Neural cell (in vitro differentiated cells): ENCODE measurements around the gene LRFN3. TPM values are rescaled to one million over a fixed set of nuclear protein-coding genes. Genes with fewer than 3 reads are reported as not detected.

Source experiments
- H2AFZ ChIP-seq: fragments of 200-600, 300-800 bp; sonication (generic), shearing (Covaris generic); 2 replicates; pipeline ENCODE4 v1.6.0; 2014; ENCODE audit warnings: low read depth, mild to moderate bottlenecking, antibody characterized with exemption, low read length, moderate library complexity
- H3F3A ChIP-seq: fragments of 200-600 bp; shearing (Covaris generic); 2 replicates; pipeline ENCODE4 v1.6.1; 2016; ENCODE audit warnings: mild to moderate bottlenecking, moderate library complexity, mixed read lengths, antibody characterized with exemption, low read length; ENCODE audit not compliant: insufficient read depth, poor library complexity, severe bottlenecking
- H3K27ac ChIP-seq: fragments of 200-600, 300-800 bp; sonication (generic), shearing (Covaris generic); 2 replicates; pipeline ENCODE4 v1.5.1; 2014; ENCODE audit warnings: mild to moderate bottlenecking, low read length, moderate library complexity
- H3K27me3 ChIP-seq: fragments of 300-800, 200-600 bp; sonication (generic), shearing (Covaris generic); 2 replicates; pipeline ENCODE4 v1.6.0; 2014; ENCODE audit warnings: mild to moderate bottlenecking, low read depth, low read length, moderate library complexity; ENCODE audit not compliant: insufficient read depth
- H3K36me3 ChIP-seq: fragments of 300-800, 200-600 bp; sonication (generic), shearing (Covaris generic); 2 replicates; pipeline ENCODE4 v1.5.1; 2014; ENCODE audit warnings: mild to moderate bottlenecking, antibody characterized with exemption, low read length, moderate library complexity; ENCODE audit not compliant: insufficient read depth
- H3K4me2 ChIP-seq: fragments of 300-800, 200-600 bp; sonication (generic), shearing (Covaris generic); 2 replicates; pipeline ENCODE4 v1.6.0; 2014; ENCODE audit warnings: mild to moderate bottlenecking, low read length
- H3K4me3 ChIP-seq: fragments of 300-800, 200-600 bp; sonication (generic), shearing (Covaris generic); 2 replicates; pipeline ENCODE4 v1.5.1; 2014; ENCODE audit warnings: mild to moderate bottlenecking, low read length, moderate library complexity
- H3K79me2 ChIP-seq: fragments of 200-600 bp; shearing (Covaris generic); replicated peaks from 2 replicates; pipeline ENCODE4 v1.6.0; 2014; ENCODE audit warnings: mild to moderate bottlenecking, low read length, moderate library complexity; ENCODE audit not compliant: insufficient read depth
- H3K9ac ChIP-seq: fragments of 300-800, 200-600 bp; sonication (generic), shearing (Covaris generic); 2 replicates; pipeline ENCODE4 v1.6.1; 2016; ENCODE audit warnings: mild to moderate bottlenecking, low read length, mixed read lengths
- H3K9me2 ChIP-seq: fragments of 200-600 bp; shearing (Covaris generic); 2 replicates; pipeline ENCODE4 v1.6.1; 2016; ENCODE audit warnings: mild to moderate bottlenecking, low read length, mixed read lengths; ENCODE audit not compliant: insufficient read depth
- H3K9me3 ChIP-seq: fragments of 200-600, 300-800 bp; sonication (generic), shearing (Covaris generic); 2 replicates; pipeline ENCODE4 v1.6.1; 2016; ENCODE audit warnings: mild to moderate bottlenecking, mixed run types, low read length, moderate library complexity, mixed read lengths
- H4K20me1 ChIP-seq: fragments of 200-600 bp; shearing (Covaris generic); 2 replicates; pipeline ENCODE4 v1.6.1; 2016; ENCODE audit warnings: mild to moderate bottlenecking, mixed run types; ENCODE audit not compliant: insufficient read depth
- EP300 ChIP-seq: fragments of 450-650 bp; conservative IDR thresholded peaks from 2 replicates; pipeline ENCODE4 v1.6.1; 2014; ENCODE audit warnings: antibody characterized with exemption, mild to moderate bottlenecking, moderate library complexity; ENCODE audit not compliant: poor library complexity, severe bottlenecking
- EZH2 ChIP-seq: fragments of 200-600, 300-800 bp; shearing (Covaris generic), sonication (generic); IDR thresholded peaks from 2 replicates; pipeline ENCODE4 v1.6.1; 2014; ENCODE audit warnings: antibody characterized with exemption, low read length, borderline replicate concordance, mild to moderate bottlenecking; ENCODE audit not compliant: insufficient read depth, poor library complexity, severe bottlenecking
- MXI1 ChIP-seq: fragments of 450-650 bp; conservative IDR thresholded peaks from 2 replicates; pipeline ENCODE4 v1.6.1; 2014; ENCODE audit warnings: antibody characterized with exemption, mild to moderate bottlenecking; ENCODE audit not compliant: poor library complexity, severe bottlenecking
- POLR2AphosphoS5 ChIP-seq: IDR thresholded peaks from 2 replicates; pipeline ENCODE4 v1.6.1; 2012
- RAD21 ChIP-seq: fragments of 450-650 bp; conservative IDR thresholded peaks from 2 replicates; pipeline ENCODE4 v1.6.1; 2014; ENCODE audit warnings: antibody characterized with exemption, mild to moderate bottlenecking, moderate library complexity
- SMC3 ChIP-seq: fragments of 450-650 bp; conservative IDR thresholded peaks from 2 replicates; pipeline ENCODE4 v1.6.1; 2014; ENCODE audit warnings: antibody characterized with exemption, mild to moderate bottlenecking, moderate library complexity; ENCODE audit not compliant: poor library complexity
- TAF1 ChIP-seq: IDR thresholded peaks from 2 replicates; pipeline ENCODE4 v1.6.1; 2012; ENCODE audit warnings: low read depth
- polyA plus RNA-seq: library from polyadenylated mRNA; depleted of rRNA; stranded (reverse); fragments of >200 nt; gene quantifications from 2 replicates; pipeline ENCODE4 v1.2.3, GENCODE V29; 2014
- TF ChIP-seq, protein P1 (sequence below): IDR thresholded peaks from 2 replicates; pipeline ENCODE4 v1.6.1; 2012; ENCODE audit warnings: borderline replicate concordance
- TF ChIP-seq, protein P2 (sequence below): fragments of 450-650 bp; IDR thresholded peaks from 2 replicates; pipeline ENCODE4 v1.5.1; 2014; ENCODE audit warnings: antibody characterized with exemption, mild to moderate bottlenecking, moderate library complexity; ENCODE audit not compliant: poor library complexity, severe bottlenecking

Gene LRFN3
- polyA plus RNA-seq, 1 donor from 2014 or later: 11.1 TPM

DNA sequence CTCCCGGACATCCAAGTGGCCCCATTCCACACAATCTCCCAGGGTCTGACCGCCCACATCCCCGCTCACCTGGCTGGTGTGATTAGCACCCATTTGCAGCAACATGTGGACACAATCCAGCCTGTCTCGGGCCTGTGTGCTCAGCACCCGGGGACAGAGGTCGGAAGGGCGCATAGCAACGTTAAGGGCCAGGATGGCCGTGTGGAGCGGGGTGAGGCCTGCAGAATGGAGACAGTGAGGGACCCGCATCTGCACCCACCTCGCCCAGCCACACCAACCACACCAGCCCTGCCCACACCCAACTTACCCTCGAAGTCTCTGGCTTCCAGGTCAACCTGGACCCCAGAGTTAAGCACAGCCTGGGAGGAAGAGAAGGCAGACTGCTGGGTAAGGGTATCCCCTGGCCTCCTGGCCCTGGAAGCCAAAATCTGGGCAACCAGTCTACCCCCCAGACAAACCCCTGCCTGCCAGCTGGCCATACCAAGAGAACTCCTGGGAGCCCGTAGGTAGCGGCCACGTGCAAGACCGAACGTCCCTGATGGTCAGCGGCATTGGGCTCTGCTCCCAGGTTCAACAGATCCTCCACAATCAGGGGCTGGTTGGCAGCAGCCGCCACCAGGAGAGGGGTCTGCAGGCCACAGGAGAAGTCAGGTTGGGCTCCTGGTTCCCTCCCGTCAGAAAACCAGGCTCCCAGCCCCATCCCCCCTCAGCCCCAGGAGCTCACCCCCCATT, 40.1 kb upstream of the LRFN3 start:
- Histone ChIP-seq H3K36me3 (no peaks in the 10 kb centered on the region), H2AFZ (no peak overlapping the region), H3K79me2 (peaks cover 3% of the 10 kb centered on the region), H3K9ac (no peak overlapping the region), H3K9me3 (no peaks in the 10 kb centered on the region), H3K4me2 (no peak overlapping the region), H3K27me3 (no peaks in the 10 kb centered on the region), H4K20me1 (no peaks in the 10 kb centered on the region), H3F3A (no peaks in the 10 kb centered on the region), H3K9me2 (no peaks in the 10 kb centered on the region), H3K4me3 (no peak overlapping the region), H3K27ac (no peak overlapping the region)
- no peak for TF ChIP-seq RAD21
- TF ChIP-seq, protein P1, sequence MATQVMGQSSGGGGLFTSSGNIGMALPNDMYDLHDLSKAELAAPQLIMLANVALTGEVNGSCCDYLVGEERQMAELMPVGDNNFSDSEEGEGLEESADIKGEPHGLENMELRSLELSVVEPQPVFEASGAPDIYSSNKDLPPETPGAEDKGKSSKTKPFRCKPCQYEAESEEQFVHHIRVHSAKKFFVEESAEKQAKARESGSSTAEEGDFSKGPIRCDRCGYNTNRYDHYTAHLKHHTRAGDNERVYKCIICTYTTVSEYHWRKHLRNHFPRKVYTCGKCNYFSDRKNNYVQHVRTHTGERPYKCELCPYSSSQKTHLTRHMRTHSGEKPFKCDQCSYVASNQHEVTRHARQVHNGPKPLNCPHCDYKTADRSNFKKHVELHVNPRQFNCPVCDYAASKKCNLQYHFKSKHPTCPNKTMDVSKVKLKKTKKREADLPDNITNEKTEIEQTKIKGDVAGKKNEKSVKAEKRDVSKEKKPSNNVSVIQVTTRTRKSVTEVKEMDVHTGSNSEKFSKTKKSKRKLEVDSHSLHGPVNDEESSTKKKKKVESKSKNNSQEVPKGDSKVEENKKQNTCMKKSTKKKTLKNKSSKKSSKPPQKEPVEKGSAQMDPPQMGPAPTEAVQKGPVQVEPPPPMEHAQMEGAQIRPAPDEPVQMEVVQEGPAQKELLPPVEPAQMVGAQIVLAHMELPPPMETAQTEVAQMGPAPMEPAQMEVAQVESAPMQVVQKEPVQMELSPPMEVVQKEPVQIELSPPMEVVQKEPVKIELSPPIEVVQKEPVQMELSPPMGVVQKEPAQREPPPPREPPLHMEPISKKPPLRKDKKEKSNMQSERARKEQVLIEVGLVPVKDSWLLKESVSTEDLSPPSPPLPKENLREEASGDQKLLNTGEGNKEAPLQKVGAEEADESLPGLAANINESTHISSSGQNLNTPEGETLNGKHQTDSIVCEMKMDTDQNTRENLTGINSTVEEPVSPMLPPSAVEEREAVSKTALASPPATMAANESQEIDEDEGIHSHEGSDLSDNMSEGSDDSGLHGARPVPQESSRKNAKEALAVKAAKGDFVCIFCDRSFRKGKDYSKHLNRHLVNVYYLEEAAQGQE: no peak

DNA sequence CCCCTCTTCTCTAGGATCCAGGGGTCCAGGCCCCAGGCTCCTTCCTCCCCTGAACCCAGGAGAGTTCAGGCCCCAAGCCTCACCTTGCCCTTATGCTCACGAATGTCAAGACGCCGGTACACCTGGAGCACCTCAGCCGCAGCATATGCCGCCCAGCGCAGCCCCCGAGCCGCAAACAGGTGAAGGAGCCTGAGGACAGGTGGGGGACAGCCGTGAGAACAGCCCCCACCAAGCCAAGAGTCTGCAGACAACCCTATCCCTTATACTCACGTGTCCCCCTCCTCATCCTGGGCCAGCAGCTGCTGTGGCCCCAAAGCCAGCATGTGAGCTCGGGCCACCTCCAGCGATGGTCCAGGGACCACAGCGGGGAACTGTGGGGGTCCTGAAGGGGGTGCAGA, 39.5 kb upstream of the LRFN3 start:
- no peaks in the 10 kb centered on the region for H3F3A ChIP-seq
- H3K9me3 ChIP-seq: no peaks in the 10 kb centered on the region
- H3K4me3 ChIP-seq: no peak overlapping the region
- TF ChIP-seq EP300: no peak
- TF ChIP-seq TAF1: no peak
- TF ChIP-seq, protein P1: no peak
- TF ChIP-seq, protein P2, sequence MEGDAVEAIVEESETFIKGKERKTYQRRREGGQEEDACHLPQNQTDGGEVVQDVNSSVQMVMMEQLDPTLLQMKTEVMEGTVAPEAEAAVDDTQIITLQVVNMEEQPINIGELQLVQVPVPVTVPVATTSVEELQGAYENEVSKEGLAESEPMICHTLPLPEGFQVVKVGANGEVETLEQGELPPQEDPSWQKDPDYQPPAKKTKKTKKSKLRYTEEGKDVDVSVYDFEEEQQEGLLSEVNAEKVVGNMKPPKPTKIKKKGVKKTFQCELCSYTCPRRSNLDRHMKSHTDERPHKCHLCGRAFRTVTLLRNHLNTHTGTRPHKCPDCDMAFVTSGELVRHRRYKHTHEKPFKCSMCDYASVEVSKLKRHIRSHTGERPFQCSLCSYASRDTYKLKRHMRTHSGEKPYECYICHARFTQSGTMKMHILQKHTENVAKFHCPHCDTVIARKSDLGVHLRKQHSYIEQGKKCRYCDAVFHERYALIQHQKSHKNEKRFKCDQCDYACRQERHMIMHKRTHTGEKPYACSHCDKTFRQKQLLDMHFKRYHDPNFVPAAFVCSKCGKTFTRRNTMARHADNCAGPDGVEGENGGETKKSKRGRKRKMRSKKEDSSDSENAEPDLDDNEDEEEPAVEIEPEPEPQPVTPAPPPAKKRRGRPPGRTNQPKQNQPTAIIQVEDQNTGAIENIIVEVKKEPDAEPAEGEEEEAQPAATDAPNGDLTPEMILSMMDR: no peak
- no peak for TF ChIP-seq POLR2AphosphoS5
- no peak for TF ChIP-seq MXI1
- TF ChIP-seq RAD21: no peak
- no peak for TF ChIP-seq SMC3
- TF ChIP-seq EZH2: no peak
- H4K20me1 ChIP-seq: no peaks in the 10 kb centered on the region
- peaks cover 3% of the 10 kb centered on the region for H3K79me2 ChIP-seq
- no peaks in the 10 kb centered on the region for H3K36me3 ChIP-seq
- no peak overlapping the region for H2AFZ ChIP-seq
- H3K9ac ChIP-seq: no peak overlapping the region
- no peaks in the 10 kb centered on the region for H3K9me2 ChIP-seq
- no peak overlapping the region for H3K27ac ChIP-seq
- no peaks in the 10 kb centered on the region for H3K27me3 ChIP-seq
- no peak overlapping the region for H3K4me2 ChIP-seq
